GM19043 (cell line): ENCODE data around the gene BCR.

Source experiments
- ATAC-seq: cut with Tn5 transposase; IDR thresholded peaks from one replicate; pipeline ENCODE4 v1.9.1; 2021; ENCODE audit warnings: low read depth; ENCODE audit not compliant: unreplicated experiment

Gene BCR

GRCh38 chr22:23282986-23283385 is 102.7 kb downstream of the BCR start:
- ATAC-seq: no peak

GRCh38 chr22:23283591-23284503 is 103.5 kb downstream of the BCR start:
- no peak for ATAC-seq

GRCh38 chr22:23284504-23285033 is 104.3 kb downstream of the BCR start:
- ATAC-seq: no peak

- ATAC-seq: no peak
Observed at GRCh38 chr22:23285236-23285635, 104.9 kb downstream of the BCR start.

GRCh38 chr22:23285734-23286133 is 105.4 kb downstream of the BCR start:
- no peak for ATAC-seq

- no peak for ATAC-seq
Observed at GRCh38 chr22:23286296-23286695, 106.0 kb downstream of the BCR start.

GRCh38 chr22:23287136-23288095 is 107.1 kb downstream of the BCR start:
- ATAC-seq: no peak

GRCh38 chr22:23288301-23289129 is 108.2 kb downstream of the BCR start:
- no peak for ATAC-seq

GRCh38 chr22:23289130-23289503 is 108.8 kb downstream of the BCR start:
- ATAC-seq: no peak

- no peak for ATAC-seq
Observed at GRCh38 chr22:23289851-23290724, 109.8 kb downstream of the BCR start.

GRCh38 chr22:23291806-23292452 is 111.6 kb downstream of the BCR start:
- ATAC-seq: no peak

- ATAC-seq: no peak
Observed at GRCh38 chr22:23292453-23293350, 112.4 kb downstream of the BCR start.

- no peak for ATAC-seq
Observed at GRCh38 chr22:23293720-23294119, 113.4 kb downstream of the BCR start.

- no peak for ATAC-seq
Observed at GRCh38 chr22:23294221-23294620, 113.9 kb downstream of the BCR start.

- ATAC-seq: no peak
Observed at GRCh38 chr22:23300476-23300875, 120.2 kb downstream of the BCR start.

- ATAC-seq: no peak
Observed at GRCh38 chr22:23301591-23301990, 121.3 kb downstream of the BCR start.

GRCh38 chr22:23302171-23303002 is 122.1 kb downstream of the BCR start:
- no peak for ATAC-seq
